Activated naive CD8-positive, alpha-beta T cell treated with anti-CD3 and anti-CD28 coated beads, Interleukin-2, amount 10 ng/mL, durations not matched to agents 7 days and 5 days (primary cell): ENCODE results near the gene KDM5B. TPM values are rescaled to one million over a fixed set of nuclear protein-coding genes. Genes with fewer than 3 reads are reported as not detected.
A peak's percentile ranks its signal among the peaks of the same experiment; 100 is the strongest.

Experiments
- ATAC-seq: fragments of 150-1000 bp; cut with Tn5 transposase; one replicate; pipeline ENCODE4 v1.10.0; 2021; ENCODE audit warnings: low read depth, moderate library complexity
- POLR2A ChIA-PET: fragments of 350-600 bp; sonication (Branson Sonifier 250); formaldehyde crosslinking; loops from one replicate; lab custom pipeline; 2021; ENCODE audit warnings: antibody characterized with exemption; lab: Charles Lee
- DNase-seq: peaks from one replicate; pipeline ENCODE4 v3.0.0; 2021
- H3K27ac Mint-ChIP-seq: one replicate; pipeline ENCODE4 v1.8.0; 2022; ENCODE audit warnings: mild to moderate bottlenecking, mixed read lengths
- H3K27me3 Mint-ChIP-seq: one replicate; pipeline ENCODE4 v1.8.0; 2022; ENCODE audit warnings: mild to moderate bottlenecking, moderate library complexity, mixed read lengths
- H3K36me3 Mint-ChIP-seq: one replicate; pipeline ENCODE4 v1.8.0; 2021; ENCODE audit warnings: mild to moderate bottlenecking, mixed read lengths
- H3K4me1 Mint-ChIP-seq: one replicate; pipeline ENCODE4 v1.8.0; 2021; ENCODE audit warnings: mixed read lengths
- H3K4me3 Mint-ChIP-seq: one replicate; pipeline ENCODE4 v1.8.0; 2022; ENCODE audit warnings: mild to moderate bottlenecking, moderate library complexity, mixed read lengths
- H3K9me3 Mint-ChIP-seq: one replicate; pipeline ENCODE4 v1.8.0; 2021; ENCODE audit warnings: mixed read lengths
- total RNA-seq, 2 experiments: library from RNA; stranded (reverse); gene quantifications; one replicate each; pipeline ENCODE4 v1.2.3, GENCODE V29; 2021

The KDM5B gene
- 10 to 100 TPM; 45.2 to 55.5 TPM for total RNA-seq

GRCh38 chr1:202807926-202808757 is at the start of gene KDM5B:
KDM5B (minus strand) TSS chr1:202808421; CDS start chr1:202808305, 116 bp downstream.
- H3K27me3 Mint-ChIP-seq = peaks cover 15% of the 10 kb centered on the region
- H3K27ac Mint-ChIP-seq = peak within 1 kb of the TSS; percentile 70
- ATAC-seq = peak; percentile 43
- POLR2A ChIA-PET = interaction anchor here (0.6 to 4.0 kb wide), 2 partner anchors 27 to 28 kb away, joined by 3 to 17 read pairs; no protein-coding TSS in a partner anchor
- H3K36me3 Mint-ChIP-seq = peaks cover 3% of the 10 kb centered on the region
- H3K9me3 Mint-ChIP-seq = no peaks in the 10 kb centered on the region
- H3K4me1 Mint-ChIP-seq = peaks cover 49% of the 10 kb centered on the region
- H3K4me3 Mint-ChIP-seq = peak within 1 kb of the TSS; percentile 96
- DNase-seq = peak; percentile 75

GRCh38 chr1:202857136-202857610 is 49.0 kb upstream of the KDM5B start:
- Mint-ChIP-seq H3K9me3 (no peaks in the 10 kb centered on the region), H3K27me3 (peaks cover 28% of the 10 kb centered on the region), H3K4me3 (no peak overlapping the region), H3K36me3 (peaks cover 2% of the 10 kb centered on the region), H3K4me1 (peaks cover 19% of the 10 kb centered on the region), H3K27ac (no peak overlapping the region)
- POLR2A ChIA-PET = no interaction called here
- no peak for DNase-seq
- no peak for ATAC-seq

- Mint-ChIP-seq H3K9me3 (no peaks in the 10 kb centered on the region), H3K27ac (no peak overlapping the region), H3K36me3 (peaks cover 2% of the 10 kb centered on the region), H3K4me3 (no peak overlapping the region), H3K4me1 (peaks cover 16% of the 10 kb centered on the region), H3K27me3 (peaks cover 18% of the 10 kb centered on the region)
- ATAC-seq (no peak), DNase-seq (no peak)
- POLR2A ChIA-PET = no interaction called here
These were observed 47.8 kb upstream of the KDM5B start for GRCh38 chr1:202856014-202856413.

GRCh38 chr1:202854787-202855186 is 46.6 kb upstream of the KDM5B start:
- Mint-ChIP-seq H3K4me1 (peaks cover 16% of the 10 kb centered on the region), H3K4me3 (no peak overlapping the region), H3K36me3 (peaks cover 1% of the 10 kb centered on the region), H3K27me3 (peaks cover 6% of the 10 kb centered on the region), H3K9me3 (no peaks in the 10 kb centered on the region), H3K27ac (no peak overlapping the region)
- POLR2A ChIA-PET = interaction anchor here (0.6 kb wide), 1 partner anchor 25 kb away, joined by 3 read pairs; no protein-coding TSS in a partner anchor
- DNase-seq (no peak), ATAC-seq (no peak)

GRCh38 chr1:202852163-202852904 is 44.1 kb upstream of the KDM5B start:
- ATAC-seq (peak; percentile 84), DNase-seq (peak; percentile 51)
- no peaks in the 10 kb centered on the region for H3K9me3 Mint-ChIP-seq
- peaks cover 20% of the 10 kb centered on the region for H3K4me1 Mint-ChIP-seq
- POLR2A ChIA-PET = no interaction called here
- H3K27ac Mint-ChIP-seq = no peak overlapping the region
- no peaks in the 10 kb centered on the region for H3K36me3 Mint-ChIP-seq
- H3K4me3 Mint-ChIP-seq = no peak overlapping the region
- H3K27me3 Mint-ChIP-seq = no peaks in the 10 kb centered on the region

GRCh38 chr1:202850593-202851362 is 42.6 kb upstream of the KDM5B start:
- no peak for ATAC-seq
- POLR2A ChIA-PET = no interaction called here
- H3K36me3 Mint-ChIP-seq = no peaks in the 10 kb centered on the region
- peaks cover 22% of the 10 kb centered on the region for H3K4me1 Mint-ChIP-seq
- no peaks in the 10 kb centered on the region for H3K27me3 Mint-ChIP-seq
- no peak overlapping the region for H3K27ac Mint-ChIP-seq
- no peak for DNase-seq
- H3K4me3 Mint-ChIP-seq = no peak overlapping the region
- no peaks in the 10 kb centered on the region for H3K9me3 Mint-ChIP-seq

- H3K9me3 Mint-ChIP-seq = no peaks in the 10 kb centered on the region
- peak overlapping the region; percentile 2 for H3K27ac Mint-ChIP-seq
- H3K27me3 Mint-ChIP-seq = no peaks in the 10 kb centered on the region
- no peak overlapping the region for H3K4me3 Mint-ChIP-seq
- DNase-seq (no peak), ATAC-seq (no peak)
- POLR2A ChIA-PET = no interaction called here
- H3K4me1 Mint-ChIP-seq = peaks cover 22% of the 10 kb centered on the region
- no peaks in the 10 kb centered on the region for H3K36me3 Mint-ChIP-seq
These were observed 39.9 kb upstream of the KDM5B start for GRCh38 chr1:202848191-202848542.

- POLR2A ChIA-PET = no interaction called here
These were observed 36.7 kb upstream of the KDM5B start for GRCh38 chr1:202844935-202845334.

GRCh38 chr1:202844259-202844658 is 36.0 kb upstream of the KDM5B start:
- Mint-ChIP-seq H3K36me3 (no peaks in the 10 kb centered on the region), H3K4me3 (no peak overlapping the region), H3K27me3 (peaks cover 2% of the 10 kb centered on the region), H3K27ac (no peak overlapping the region), H3K9me3 (no peaks in the 10 kb centered on the region), H3K4me1 (peaks cover 8% of the 10 kb centered on the region)
- ATAC-seq (no peak), DNase-seq (no peak)
- POLR2A ChIA-PET = no interaction called here

More at GRCh38 chr1:202844935-202845334, 36.7 kb upstream of the KDM5B start:
- H3K9me3 Mint-ChIP-seq = no peaks in the 10 kb centered on the region
- no peak overlapping the region for H3K4me3 Mint-ChIP-seq
- peaks cover 10% of the 10 kb centered on the region for H3K4me1 Mint-ChIP-seq
- ATAC-seq (no peak), DNase-seq (no peak)
- peaks cover 2% of the 10 kb centered on the region for H3K27me3 Mint-ChIP-seq
- no peak overlapping the region for H3K27ac Mint-ChIP-seq
- no peaks in the 10 kb centered on the region for H3K36me3 Mint-ChIP-seq

- H3K4me3 Mint-ChIP-seq = no peak overlapping the region
- H3K27ac Mint-ChIP-seq = no peak overlapping the region
- H3K27me3 Mint-ChIP-seq = peaks cover 2% of the 10 kb centered on the region
- no peaks in the 10 kb centered on the region for H3K9me3 Mint-ChIP-seq
- ATAC-seq (no peak), DNase-seq (no peak)
- H3K36me3 Mint-ChIP-seq = no peaks in the 10 kb centered on the region
- POLR2A ChIA-PET = no interaction called here
- peaks cover 6% of the 10 kb centered on the region for H3K4me1 Mint-ChIP-seq
These were observed 34.9 kb upstream of the KDM5B start for GRCh38 chr1:202843081-202843480.

- H3K4me3 Mint-ChIP-seq = peak overlapping the region; percentile 12
- no peaks in the 10 kb centered on the region for H3K36me3 Mint-ChIP-seq
- peaks cover 2% of the 10 kb centered on the region for H3K27me3 Mint-ChIP-seq
- no peak for ATAC-seq
- H3K9me3 Mint-ChIP-seq = no peaks in the 10 kb centered on the region
- POLR2A ChIA-PET = no interaction called here
- peaks cover 46% of the 10 kb centered on the region for H3K4me1 Mint-ChIP-seq
- DNase-seq = no peak
- H3K27ac Mint-ChIP-seq = no peak overlapping the region
These were observed 29.6 kb upstream of the KDM5B start for GRCh38 chr1:202837746-202838262.

- no peaks in the 10 kb centered on the region for H3K36me3 Mint-ChIP-seq
- DNase-seq (no peak), ATAC-seq (no peak)
- H3K4me3 Mint-ChIP-seq = peak overlapping the region; percentile 50
- H3K9me3 Mint-ChIP-seq = no peaks in the 10 kb centered on the region
- peaks cover 2% of the 10 kb centered on the region for H3K27me3 Mint-ChIP-seq
- peak overlapping the region; percentile 51 for H3K27ac Mint-ChIP-seq
- peaks cover 49% of the 10 kb centered on the region for H3K4me1 Mint-ChIP-seq
- POLR2A ChIA-PET = interaction anchor here (1.0 to 2.4 kb wide), 4 partner anchors 9 to 52 kb away, joined by 3 to 17 read pairs (median 6); partner anchors contain the start of genes KDM5B, PCAT6 and RABIF
These were observed 28.6 kb upstream of the KDM5B start for GRCh38 chr1:202836623-202837403.
